Nephron progenitor cell (in vitro differentiated cells): Measurements from ENCODE around the gene CEP162.
"Not testable (repeated sequence)": the region's sequence is repeated elsewhere in the genome, so short reads cannot be mapped to it uniquely, and the experiment has no call there.

ENCODE experiments used
- DNase-seq: peaks from one replicate; pipeline ENCODE4 v3.0.0; 2021
- H3K27ac Mint-ChIP-seq: 2 replicates; pipeline ENCODE4 v1.8.0; 2021; ENCODE audit warnings: mild to moderate bottlenecking, moderate library complexity, mixed read lengths
- H3K27me3 Mint-ChIP-seq: 2 replicates; pipeline ENCODE4 v1.8.0; 2021; ENCODE audit warnings: mild to moderate bottlenecking, low read depth, mixed read lengths; ENCODE audit not compliant: poor library complexity
- H3K36me3 Mint-ChIP-seq: 2 replicates; pipeline ENCODE4 v1.8.0; 2021; ENCODE audit warnings: low read depth, mixed read lengths
- H3K4me1 Mint-ChIP-seq: 2 replicates; pipeline ENCODE4 v1.8.0; 2021; ENCODE audit warnings: mixed read lengths
- H3K4me3 Mint-ChIP-seq: 2 replicates; pipeline ENCODE4 v1.8.0; 2021; ENCODE audit warnings: mild to moderate bottlenecking, moderate library complexity, mixed read lengths
- H3K9me3 Mint-ChIP-seq: 2 replicates; pipeline ENCODE4 v1.8.0; 2021; ENCODE audit warnings: mild to moderate bottlenecking, moderate library complexity, mixed read lengths
- CTCF ChIP-seq: fragments of 200-600 bp; sonication (generic); IDR thresholded peaks from 2 replicates; pipeline ENCODE4 v1.5.0; 2021; ENCODE audit warnings: antibody characterized with exemption

Gene CEP162

DNA sequence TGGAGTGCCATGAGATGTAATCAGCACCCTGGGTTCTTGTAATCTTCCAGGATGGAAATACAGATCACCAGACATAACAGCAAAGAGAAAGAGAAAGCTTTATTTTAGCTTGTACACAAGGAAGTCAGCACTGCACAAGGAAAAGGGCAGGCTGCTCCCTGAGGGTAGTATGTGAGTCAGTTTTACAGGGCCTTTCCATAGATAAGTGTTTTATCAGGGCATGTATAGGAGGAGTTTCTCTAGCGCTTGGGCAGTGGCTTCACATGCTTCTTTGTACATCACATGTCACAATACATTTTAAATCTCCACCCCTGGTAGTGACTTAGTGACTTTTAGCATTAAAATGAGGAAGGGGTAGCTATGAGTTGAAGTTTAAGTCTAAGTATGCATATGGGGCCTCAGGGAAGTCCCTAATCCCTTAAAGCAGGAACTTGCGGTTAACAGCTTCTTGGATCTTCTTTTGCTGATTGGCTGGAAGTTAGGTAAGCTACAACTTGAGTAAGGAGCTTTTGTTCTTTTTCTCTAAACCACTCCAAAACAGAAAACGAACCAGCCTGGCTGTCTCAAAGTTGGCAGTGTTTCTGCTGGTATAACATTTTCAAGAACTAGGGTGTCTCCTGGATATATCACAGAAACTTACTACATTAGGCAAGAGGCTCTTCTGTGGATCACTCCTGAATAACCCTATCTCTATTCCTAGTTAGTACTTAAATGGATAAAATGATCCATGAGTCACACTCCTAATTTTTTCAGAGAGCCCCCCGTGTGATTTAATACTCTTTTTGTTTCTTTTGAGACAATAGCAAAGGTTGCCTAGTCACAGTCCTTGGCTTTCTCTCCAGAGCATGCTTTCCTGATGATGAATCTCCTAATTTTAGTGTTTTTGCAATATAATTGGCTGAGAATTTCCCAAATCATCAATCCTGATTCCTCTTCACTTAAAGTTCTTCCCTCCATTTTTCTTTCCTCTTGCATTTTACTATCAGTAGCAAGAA lies 133.7 kb downstream of the CEP162 start:
- TF ChIP-seq CTCF, result no peak
- H3K27me3 Mint-ChIP-seq, result peaks cover 7% of the 10 kb centered on the region
- H3K4me3 Mint-ChIP-seq, result no peak overlapping the region
- H3K27ac Mint-ChIP-seq, result no peak overlapping the region
- H3K36me3 Mint-ChIP-seq, result no peaks in the 10 kb centered on the region
- peaks cover 6% of the 10 kb centered on the region for H3K9me3 Mint-ChIP-seq
- DNase-seq, result no peak
- no peaks in the 10 kb centered on the region for H3K4me1 Mint-ChIP-seq

DNA sequence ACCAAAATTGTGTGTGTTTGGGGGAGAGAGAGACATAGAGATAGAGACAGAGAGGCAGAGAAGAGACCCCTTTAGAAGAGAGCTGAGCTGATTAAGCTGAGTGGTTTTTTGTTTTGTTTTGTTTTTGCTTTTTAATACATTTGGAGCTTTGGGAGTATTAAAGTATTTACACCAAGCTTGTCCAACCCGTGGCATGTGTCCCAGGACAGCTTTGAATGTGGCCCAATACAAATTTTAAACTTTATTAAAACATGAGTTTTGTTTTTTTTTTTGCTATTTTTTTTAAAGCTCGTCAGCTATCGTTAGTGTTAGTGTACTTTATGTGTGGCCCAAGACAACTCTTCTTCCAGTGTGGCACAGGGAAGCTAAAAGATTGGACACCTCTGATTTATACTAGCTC lies 137.9 kb downstream of the CEP162 start:
- no peak for DNase-seq
- H3K27ac Mint-ChIP-seq, result no peak overlapping the region
- TF ChIP-seq CTCF, result no peak
- H3K36me3 Mint-ChIP-seq, result no peaks in the 10 kb centered on the region
- H3K27me3 Mint-ChIP-seq, result peaks cover 7% of the 10 kb centered on the region
- H3K4me3 Mint-ChIP-seq, result no peak overlapping the region
- H3K9me3 Mint-ChIP-seq, result peaks cover 6% of the 10 kb centered on the region
- H3K4me1 Mint-ChIP-seq, result no peaks in the 10 kb centered on the region

- Mint-ChIP-seq H3K27me3 (peaks cover 7% of the 10 kb centered on the region), H3K36me3 (no peaks in the 10 kb centered on the region), H3K27ac (no peak overlapping the region), H3K9me3 (peaks cover 1% of the 10 kb centered on the region), H3K4me3 (no peak overlapping the region), H3K4me1 (no peaks in the 10 kb centered on the region)
- no peak for DNase-seq
- no peak for TF ChIP-seq CTCF
These were observed 138.4 kb downstream of the CEP162 start for GRCh38 chr6:84089081-84089480.

- Mint-ChIP-seq H3K27me3 (peaks cover 10% of the 10 kb centered on the region), H3K4me3 (no peak overlapping the region), H3K9me3 (no peaks in the 10 kb centered on the region), H3K4me1 (peaks cover 7% of the 10 kb centered on the region), H3K36me3 (no peaks in the 10 kb centered on the region), H3K27ac (no peak overlapping the region)
- no peak for TF ChIP-seq CTCF
- no peak for DNase-seq
These were observed 140.7 kb downstream of the CEP162 start for GRCh38 chr6:84086545-84087429.

- no peak overlapping the region for H3K4me3 Mint-ChIP-seq
- peaks cover 7% of the 10 kb centered on the region for H3K4me1 Mint-ChIP-seq
- H3K27ac Mint-ChIP-seq, result no peak overlapping the region
- H3K27me3 Mint-ChIP-seq, result peaks cover 10% of the 10 kb centered on the region
- no peaks in the 10 kb centered on the region for H3K36me3 Mint-ChIP-seq
- H3K9me3 Mint-ChIP-seq, result no peaks in the 10 kb centered on the region
- TF ChIP-seq CTCF, result no peak
- no peak for DNase-seq
These were observed 141.4 kb downstream of the CEP162 start for GRCh38 chr6:84086056-84086455.

DNA sequence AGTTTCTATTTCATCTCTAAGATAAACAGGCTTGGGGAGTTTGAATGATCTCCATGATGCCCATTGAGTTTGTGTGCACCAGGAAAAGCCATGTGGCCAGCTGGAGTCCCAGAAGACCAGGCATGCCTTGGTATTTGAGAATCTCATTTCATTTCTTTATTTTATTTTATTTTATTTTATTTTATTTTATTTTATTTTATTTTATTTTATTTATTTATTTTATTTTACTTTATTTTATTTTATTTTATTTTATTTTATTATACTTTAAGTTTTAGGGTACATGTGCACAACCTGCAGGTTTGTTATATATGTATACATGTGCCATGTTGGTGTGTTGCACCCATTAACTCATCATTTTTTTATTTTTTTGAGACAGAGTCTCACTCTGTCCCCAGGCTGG lies 142.7 kb downstream of the CEP162 start:
- not testable (repeated sequence) for DNase-seq

More for the DNA sequence above, 142.7 kb downstream of the CEP162 start:
- not testable (repeated sequence) for H3K27ac Mint-ChIP-seq, H3K4me1 Mint-ChIP-seq, H3K27me3 Mint-ChIP-seq, H3K4me3 Mint-ChIP-seq, H3K36me3 Mint-ChIP-seq, H3K9me3 Mint-ChIP-seq
